GM21619 (cell line): ENCODE results near the gene FBXO30.

Source experiments
- ATAC-seq: cut with Tn5 transposase; IDR thresholded peaks from one replicate; pipeline ENCODE4 v1.9.1; 2021; ENCODE audit not compliant: unreplicated experiment

Gene FBXO30, protein sequence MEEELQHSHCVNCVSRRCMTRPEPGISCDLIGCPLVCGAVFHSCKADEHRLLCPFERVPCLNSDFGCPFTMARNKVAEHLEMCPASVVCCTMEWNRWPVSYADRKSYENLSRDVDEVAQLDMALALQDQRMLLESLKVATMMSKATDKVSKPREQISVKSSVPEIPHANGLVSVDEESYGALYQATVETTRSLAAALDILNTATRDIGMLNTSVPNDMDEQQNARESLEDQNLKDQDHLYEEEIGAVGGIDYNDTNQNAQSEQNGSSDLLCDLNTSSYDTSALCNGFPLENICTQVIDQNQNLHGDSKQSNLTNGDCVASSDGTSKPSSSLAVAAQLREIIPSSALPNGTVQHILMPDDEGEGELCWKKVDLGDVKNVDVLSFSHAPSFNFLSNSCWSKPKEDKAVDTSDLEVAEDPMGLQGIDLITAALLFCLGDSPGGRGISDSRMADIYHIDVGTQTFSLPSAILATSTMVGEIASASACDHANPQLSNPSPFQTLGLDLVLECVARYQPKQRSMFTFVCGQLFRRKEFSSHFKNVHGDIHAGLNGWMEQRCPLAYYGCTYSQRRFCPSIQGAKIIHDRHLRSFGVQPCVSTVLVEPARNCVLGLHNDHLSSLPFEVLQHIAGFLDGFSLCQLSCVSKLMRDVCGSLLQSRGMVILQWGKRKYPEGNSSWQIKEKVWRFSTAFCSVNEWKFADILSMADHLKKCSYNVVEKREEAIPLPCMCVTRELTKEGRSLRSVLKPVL

DNA sequence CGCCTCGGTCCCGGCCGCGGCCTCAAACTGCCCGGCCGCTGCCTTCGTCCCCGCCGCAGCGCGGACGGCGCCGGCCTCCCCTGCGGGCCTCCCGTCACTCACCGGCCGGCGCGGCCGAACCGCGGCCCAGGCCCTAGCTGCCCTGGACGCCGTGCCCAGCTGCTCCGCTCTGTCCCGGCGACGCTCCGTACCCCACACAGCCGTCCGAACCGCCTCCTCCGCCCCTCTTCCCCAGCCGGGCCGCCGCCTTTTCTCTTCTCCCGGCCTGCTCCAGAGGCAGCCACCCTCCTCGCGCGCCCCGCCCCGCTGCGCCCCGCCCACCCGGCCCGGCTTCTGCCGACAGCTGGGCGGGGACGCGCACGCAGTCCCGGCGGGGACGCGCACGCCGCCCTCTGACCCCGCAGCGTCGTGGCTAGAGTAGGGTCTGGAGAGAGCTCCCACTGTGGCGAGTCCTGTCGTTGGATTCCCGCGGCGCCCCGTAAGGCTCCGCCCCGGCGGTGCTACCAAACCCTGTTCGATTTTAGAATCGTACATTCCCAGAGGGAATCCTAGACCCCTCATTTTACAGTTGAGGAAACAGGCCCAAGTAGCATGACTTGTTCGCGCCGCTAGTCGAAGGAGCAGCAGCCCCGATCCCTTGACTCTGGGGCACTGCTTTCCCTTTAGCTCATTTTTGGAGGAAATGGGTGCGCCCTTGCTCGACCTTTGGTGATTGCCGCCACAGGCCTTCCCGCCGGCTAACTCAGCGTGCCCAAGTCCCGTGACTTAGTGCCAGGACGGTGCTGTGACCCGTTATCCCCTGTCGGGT, at the start of gene FBXO30:
TSS of gene FBXO30 (minus strand) at position 295 of the 808 bp plus-strand sequence. CDS start 8,390 bp downstream, outside the sequence.
- ATAC-seq = peak; percentile 64

DNA sequence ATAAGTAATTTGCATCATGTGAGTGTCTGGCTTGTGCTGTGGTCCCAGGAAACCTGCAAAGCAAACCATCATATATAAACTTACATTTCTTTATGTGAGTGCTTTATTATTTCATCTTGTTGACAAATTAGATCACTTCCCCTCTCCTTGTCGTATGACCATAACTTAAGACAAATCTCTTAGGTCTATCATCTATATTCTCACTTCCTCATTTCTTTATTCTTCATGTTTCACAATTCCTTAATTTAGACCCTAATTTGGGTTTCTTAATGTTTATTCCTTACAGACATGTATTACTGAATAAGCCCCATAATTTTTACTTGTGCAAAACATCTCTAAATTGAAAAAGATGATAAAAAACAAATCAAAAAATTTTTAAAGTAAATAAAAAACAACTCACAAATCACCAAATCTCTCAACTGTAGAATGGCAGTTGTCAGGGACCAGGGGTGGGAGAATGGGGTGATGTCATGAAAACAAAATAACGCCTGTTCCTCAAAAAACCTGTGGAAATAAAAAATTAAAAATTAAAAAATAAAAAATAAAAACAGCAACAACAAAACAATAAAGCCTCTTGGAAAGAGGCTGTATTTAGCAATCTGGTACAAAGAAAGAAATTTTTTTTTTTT, 49.5 kb upstream of the FBXO30 start:
- no peak for ATAC-seq

DNA sequence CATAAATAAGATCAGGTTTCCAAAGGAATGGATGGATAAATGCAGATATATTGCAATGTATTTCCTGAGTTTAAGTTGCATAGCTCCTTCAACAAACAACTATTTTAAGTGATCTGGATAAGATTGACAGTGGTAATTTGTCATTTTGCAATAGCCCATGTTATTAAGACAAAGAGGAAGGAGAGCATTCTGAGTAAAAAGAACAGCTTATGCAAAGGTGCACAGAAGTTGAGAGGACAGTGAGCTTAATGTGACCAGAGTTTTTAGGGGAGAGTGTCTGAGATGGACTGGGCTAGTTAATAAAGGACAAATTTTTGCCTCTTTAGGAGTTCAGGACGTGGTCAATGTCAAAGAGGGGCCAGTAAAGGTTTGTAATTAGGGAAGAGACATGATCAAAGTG, 48.8 kb upstream of the FBXO30 start:
- no peak for ATAC-seq

DNA sequence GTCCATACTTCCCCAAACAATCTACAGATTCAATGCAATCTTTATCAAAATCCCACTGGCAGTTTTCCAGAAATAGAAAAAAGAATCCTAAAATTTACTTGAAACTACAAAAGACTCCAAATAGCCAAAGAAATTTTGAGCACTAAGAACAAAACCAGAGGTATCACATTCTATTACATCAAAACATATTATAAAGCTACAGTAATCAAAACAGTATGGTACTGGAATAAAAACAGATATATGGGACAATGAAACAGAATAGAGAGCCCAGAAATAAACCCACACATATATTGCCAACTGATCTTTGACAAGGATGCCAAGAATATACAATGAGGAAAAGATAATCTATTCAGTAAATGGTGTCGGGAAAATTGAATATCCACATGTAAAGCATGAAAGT, 46.0 kb upstream of the FBXO30 start:
- no peak for ATAC-seq

DNA sequence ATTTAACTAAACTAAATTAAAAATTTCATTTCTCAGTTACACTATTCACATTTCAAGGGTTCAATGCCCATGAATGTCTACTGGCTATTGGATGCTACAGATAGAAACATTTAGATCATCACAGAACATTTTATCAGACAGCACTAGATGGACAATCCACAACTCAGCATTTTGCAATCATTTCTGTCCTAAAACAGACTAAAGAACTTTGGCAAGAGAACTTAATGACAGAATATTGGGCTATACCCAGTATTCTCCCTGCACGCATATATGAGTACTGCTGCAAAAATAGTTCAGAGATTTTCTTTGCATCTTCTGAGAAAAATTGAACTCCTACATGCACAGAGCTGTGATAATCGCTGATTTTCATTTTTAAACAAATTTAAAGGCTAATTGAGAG, 36.1 kb upstream of the FBXO30 start:
- no peak for ATAC-seq

DNA sequence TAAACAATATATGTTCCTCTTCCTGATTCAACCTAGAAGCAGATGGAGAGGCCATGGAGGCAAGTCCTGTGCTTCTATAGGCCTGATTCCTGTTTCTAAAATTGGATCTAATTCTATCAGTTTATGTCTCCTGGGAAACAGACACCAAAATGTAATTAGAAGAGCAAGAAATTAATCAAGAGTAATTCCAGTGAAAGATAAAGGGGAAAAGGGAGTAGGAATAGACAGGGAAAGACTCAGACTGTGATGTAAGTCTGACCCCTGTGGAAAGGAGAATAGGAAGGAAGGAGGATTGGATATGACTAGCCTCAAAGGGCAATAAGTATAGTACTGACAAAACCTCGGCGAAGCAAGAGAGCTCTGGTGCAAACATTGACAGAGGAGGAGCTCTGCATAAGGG, 33.9 kb upstream of the FBXO30 start:
- no peak for ATAC-seq

DNA sequence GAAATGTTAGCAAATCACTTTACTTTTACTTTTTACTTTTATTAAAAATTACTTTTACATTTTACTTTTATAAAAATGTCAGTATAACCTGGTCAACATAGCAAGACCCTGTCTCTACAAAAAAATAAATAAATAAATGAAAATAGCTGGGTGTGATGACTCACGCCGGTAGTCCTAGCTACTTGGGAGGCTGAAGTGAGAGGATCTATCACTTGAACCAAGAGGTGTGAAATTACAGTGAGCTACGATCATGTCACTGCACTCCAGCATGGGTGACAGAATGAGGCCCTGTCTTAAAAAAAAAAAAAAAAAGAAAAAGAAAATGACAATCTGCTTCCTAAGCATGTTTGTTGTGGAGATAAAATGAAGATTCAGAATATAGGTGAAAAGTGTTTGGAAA, 31.0 kb upstream of the FBXO30 start:
- ATAC-seq = no peak

DNA sequence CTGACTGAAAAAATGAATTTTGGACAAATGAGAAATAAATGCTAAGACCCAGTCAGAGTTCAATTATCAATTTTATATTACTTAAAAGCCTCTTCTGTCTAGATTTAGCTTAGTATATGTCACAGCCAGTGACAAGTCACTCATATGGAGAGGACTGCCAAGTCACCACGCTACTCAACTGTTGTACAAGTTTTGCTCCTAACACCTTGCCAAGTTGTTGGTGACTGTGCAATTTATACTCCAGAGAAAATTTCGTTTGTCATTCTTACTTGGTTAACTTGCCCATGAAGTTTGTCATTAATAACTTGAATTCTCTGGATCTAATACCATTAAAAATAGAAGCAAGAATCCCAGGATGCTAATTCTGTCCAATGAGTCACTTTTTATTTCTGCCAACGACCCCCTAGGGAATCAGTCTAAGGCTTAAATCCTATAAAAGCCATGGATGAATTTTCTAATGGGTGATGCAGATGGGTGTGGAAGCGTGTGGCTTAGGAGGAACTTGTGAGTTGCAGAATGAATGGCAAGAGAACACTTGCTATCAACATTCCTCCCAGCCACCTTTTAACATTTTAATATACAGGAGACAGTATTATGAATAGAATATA, 30.4 kb upstream of the FBXO30 start:
- no peak for ATAC-seq

DNA sequence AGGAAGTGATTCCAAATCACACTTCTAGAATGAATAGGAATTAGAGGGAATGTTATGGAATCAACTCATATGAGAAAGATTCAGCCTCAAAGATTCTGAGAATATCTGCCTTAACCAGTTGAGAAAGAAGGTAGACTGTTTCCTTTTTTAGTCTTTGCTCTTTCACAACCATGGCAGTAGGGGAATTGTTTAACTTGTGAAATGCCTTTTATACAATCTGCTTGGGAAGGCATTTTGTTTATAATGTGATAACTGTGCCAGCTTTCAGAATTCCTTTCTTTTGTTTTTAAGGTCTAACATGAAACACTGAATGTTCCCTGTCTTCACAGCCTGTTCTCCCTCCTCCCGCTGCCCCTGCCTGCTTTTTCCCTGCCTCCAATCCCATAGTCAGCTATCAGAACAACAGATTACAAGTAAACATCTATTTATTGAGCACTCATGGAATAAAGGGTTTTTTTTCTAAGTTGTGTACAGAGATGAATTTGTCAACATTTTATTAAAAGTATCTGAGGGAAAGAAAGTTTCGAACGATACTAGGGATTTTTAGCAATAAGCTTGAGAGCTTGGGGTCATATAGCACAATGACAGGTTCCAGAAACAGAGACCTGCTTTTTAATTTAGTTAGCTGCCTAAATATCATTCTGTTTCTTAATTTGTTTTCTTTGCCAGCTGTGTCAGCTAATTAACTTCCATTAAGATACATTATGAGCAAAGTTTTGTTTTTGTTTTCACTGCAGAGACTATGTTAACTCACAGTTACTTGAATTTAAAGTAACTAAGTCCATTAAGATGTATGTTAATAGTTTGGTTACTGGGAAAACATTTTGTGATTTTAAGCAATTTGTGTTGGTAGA, 28.3 kb upstream of the FBXO30 start:
- no peak for ATAC-seq

DNA sequence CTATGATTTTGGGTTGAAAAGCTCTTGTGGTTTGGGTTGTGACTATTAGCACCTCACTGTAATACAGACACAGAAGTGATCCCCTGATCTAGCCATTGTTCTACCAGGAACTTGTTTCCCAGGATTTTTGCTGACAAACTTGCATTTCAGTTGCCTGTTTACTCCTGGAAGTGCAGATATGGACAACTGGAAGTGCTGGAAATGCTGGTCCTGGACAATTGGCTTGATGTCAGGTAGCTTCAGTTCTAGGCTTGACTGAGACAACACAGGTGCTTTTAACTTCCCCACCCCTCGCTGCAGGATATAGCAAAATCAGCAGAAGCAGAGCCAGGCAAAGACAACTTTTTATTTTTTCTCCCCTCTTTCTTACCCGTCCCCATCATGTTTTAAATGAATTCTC, 27.1 kb upstream of the FBXO30 start:
- ATAC-seq = no peak

DNA sequence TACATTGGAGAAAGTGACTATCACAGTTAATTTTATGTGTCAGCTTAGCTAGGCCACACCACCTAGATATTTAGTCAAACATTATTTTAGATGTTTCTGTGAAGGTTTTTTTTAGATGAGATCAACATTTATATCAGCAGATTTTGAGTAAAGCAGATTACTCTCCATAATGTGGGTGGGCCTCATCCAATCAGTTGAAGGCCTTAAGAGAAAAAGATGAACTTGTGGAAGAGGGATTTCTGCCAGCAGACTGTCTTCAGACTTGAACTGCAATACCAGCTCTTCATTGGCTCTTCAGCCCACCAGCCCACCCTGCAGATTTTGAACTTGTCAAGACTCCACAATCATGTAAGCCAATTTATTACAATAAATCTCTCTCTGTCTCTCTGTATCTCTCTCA, 25.1 kb upstream of the FBXO30 start:
- no peak for ATAC-seq

DNA sequence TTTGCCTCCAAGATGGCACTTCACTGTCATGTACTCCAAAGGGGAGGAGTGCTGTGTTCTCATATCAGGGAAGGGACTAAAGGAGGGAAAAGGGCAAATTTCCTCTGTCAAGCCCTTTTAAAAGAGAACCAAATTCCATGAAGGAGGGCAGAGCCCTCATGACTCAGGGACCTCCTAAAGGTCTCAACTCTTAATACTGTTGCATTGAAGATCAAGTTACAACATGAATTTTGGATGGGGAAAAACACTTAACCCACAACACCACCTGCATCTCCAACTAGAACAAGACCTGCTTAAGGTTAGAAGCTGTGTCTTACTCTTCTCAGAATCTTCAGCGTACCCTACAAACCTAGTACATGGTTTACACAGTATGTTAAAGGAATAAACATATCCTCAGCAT, 23.7 kb upstream of the FBXO30 start:
- ATAC-seq = no peak

DNA sequence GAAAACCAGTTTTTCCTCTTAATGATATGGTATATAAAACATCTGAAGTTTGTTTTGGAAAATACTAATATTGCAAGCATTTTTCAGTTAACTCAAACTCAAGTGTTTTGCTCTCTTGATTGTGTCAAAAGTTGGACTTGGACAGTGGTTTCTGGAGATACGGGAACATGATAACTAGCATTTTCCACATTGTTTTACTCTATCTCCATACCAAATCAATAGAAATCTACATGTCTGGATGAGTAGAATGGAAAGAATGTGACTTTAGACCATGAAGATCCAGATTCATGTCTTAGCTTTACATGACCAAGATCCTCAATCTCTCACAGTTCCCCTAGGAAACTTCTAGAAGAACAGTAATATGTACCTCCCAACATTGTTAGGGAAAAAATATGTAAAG, 22.2 kb upstream of the FBXO30 start:
- no peak for ATAC-seq

DNA sequence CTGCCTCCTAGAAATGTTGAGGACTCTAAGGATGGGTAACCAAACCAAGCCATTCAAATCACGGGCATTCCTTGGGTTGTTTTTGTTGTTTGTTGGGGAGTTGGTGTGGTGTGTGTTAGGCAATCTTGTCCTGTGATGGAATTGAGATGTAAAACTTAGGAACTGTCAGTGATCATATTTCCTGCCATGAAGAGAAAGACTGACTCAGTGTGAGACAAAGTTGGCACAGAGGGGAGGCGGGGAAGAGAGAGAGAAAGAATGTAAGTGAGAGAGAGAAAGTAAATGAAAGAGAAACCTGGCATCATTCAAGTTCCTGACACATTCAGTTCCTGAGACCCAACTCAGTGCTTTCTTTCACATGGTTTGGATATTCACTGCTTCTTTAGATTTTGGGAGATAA, 21.6 kb upstream of the FBXO30 start:
- ATAC-seq = no peak

DNA sequence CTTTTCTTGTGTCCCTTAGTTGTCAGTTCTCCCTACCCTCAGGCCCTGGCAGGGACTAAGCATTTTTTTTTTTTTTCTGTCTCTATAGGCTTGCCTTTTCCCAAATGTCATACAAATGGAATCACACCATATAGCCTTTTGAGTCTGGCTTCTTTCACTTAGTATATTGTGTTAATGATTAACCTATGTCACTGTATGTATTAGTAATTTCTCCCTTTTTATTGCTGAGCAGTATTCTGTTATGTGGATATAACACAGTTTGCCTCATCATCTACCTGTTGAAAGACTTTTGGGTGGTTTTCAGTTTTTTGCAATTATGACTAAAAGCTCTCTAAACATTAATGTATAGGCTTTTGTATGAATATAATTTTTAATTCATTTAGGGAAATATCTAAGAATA, 16.0 kb upstream of the FBXO30 start:
- ATAC-seq = no peak

DNA sequence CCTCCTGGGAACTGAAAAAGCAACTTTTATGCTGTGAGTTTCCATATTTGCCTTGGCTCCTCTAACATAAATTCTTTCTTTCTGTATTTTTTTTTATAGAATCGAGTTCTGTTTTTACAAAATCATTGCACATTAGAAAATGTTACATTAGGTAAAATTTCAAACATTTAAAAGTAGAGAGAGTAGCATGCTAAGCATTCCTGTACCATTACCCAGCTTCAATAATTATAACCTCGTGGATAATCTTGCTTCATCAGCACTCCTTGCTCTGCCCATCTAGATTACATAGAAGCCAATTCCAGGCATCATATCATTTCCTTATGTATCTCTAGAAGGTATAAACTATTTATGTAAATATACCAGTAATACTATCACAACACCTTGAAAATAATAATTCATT, 15.4 kb upstream of the FBXO30 start:
- ATAC-seq = no peak

DNA sequence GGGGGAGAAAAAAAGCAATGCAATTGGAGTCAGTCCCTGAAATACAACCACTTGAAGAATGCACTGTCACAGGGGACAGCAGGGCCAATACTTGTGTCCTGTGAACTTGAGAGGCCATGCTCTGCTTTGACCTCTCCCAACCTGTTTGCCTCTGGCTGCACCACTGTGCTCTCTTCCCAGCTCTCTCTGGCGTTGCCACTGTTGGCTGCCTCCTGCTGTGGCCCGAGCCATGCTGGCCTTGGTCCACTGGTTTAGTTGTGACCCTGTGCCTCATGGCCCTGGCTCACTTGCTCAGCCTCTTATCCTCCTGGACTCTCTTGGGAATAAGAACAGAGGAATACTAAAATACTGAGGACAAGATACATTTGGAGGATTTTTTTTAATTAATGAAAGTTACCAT, 14.5 kb upstream of the FBXO30 start:
- ATAC-seq = no peak

DNA sequence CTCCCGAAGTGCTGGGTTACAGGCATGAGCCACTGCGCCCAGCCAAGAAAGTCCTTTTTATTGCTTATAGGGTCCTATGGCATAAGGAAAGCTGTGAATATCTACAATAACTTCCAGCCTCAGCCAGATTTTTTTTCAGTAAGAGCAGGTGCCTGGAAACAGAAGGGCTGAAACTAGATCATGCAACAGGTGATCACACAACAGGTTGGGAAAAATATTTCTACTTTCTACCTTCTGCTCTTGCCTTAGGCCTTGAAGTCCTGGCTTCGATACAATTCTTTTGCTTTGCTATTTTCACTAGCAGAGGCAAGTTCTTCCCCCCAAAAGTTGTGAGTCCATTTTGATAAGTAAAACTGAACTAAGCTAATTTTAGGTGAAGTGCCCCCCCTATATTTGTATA, 9.7 kb upstream of the FBXO30 start:
- ATAC-seq = no peak

DNA sequence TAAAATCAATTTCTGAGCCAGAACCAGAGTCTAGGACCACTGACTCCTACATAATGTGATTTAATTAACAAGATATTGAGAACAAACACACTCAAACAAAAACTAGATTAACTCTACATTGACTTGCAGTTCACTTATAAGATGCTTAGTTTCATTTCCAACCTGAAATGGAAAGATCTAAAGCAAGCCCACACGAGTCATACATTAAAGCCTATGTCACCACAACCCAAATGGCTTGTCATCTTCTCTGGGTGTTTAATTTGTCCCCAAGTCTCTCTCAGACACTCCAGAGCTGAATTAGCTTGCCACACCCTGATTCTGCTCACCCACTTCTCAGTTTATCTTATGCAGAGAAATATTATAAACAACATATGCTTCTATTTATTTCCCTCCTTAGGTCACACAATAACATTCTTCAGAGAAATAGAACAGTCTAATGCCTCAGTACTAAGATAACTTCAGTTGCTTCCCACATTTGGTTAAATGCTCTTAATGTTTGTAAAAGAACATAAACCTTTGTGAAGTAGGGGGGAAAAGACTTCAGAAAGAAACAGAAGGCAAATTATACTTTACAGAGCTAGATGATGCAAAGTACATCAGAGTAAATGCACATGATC, 8.8 kb upstream of the FBXO30 start:
- no peak for ATAC-seq
